HepG2 (cell line): ENCODE data around the gene CTRL. TPM values are rescaled to one million over a fixed set of nuclear protein-coding genes. Genes with fewer than 3 reads are reported as not detected.

ENCODE experiments used
- BCL6 ChIP-seq: IDR thresholded peaks from 2 replicates; pipeline ENCODE4 v1.6.1; 2016; ENCODE audit warnings: missing genetic modification reagents, missing compliant biosample characterization
- CCDC6 ChIP-seq: sonication (generic); formaldehyde crosslinking; IDR thresholded peaks from 2 replicates; pipeline ENCODE4 v1.8.1; 2022; ENCODE audit warnings: mild to moderate bottlenecking, missing genetic modification reagents, moderate library complexity
- DBP ChIP-seq: sonication (generic); formaldehyde crosslinking; IDR thresholded peaks from 2 replicates; pipeline ENCODE4 v1.4.0; 2020; ENCODE audit warnings: missing genetic modification reagents; ENCODE audit errors: not compliant biosample characterization
- ERF ChIP-seq: IDR thresholded peaks from 2 replicates; pipeline ENCODE4 v1.6.1; 2018; ENCODE audit warnings: missing biosample characterization, missing genetic modification reagents
- FUBP1 ChIP-seq: sonication (generic); formaldehyde crosslinking; IDR thresholded peaks from 2 replicates; pipeline ENCODE4 v1.5.1; 2020; ENCODE audit warnings: missing genetic modification reagents, mild to moderate bottlenecking, borderline replicate concordance
- HDAC2 ChIP-seq: sonication (generic); formaldehyde crosslinking; IDR thresholded peaks from 2 replicates; pipeline ENCODE4 v1.4.0; 2020; ENCODE audit warnings: missing genetic modification reagents
- HOXD1 ChIP-seq: sonication (generic); formaldehyde crosslinking; IDR thresholded peaks from 2 replicates; pipeline ENCODE4 v1.5.0; 2020; ENCODE audit warnings: missing genetic modification reagents
- RELA ChIP-seq: sonication (generic); formaldehyde crosslinking; IDR thresholded peaks from 2 replicates; pipeline ENCODE4 v1.4.0; 2020; ENCODE audit warnings: missing genetic modification reagents
- REPIN1 ChIP-seq: sonication (generic); formaldehyde crosslinking; IDR thresholded peaks from 2 replicates; pipeline ENCODE4 v1.8.0; 2022; ENCODE audit warnings: missing genetic modification reagents, low read depth, mild to moderate bottlenecking, borderline replicate concordance
- SMARCC2 ChIP-seq: fragments of 450-650 bp; IDR thresholded peaks from 2 replicates; pipeline ENCODE4 v1.6.1; 2017; ENCODE audit warnings: antibody characterized with exemption, mild to moderate bottlenecking
- SRF ChIP-seq: IDR thresholded peaks from 2 replicates; pipeline ENCODE4 v1.6.1; 2011; ENCODE audit warnings: mild to moderate bottlenecking, low read depth, low read length, moderate library complexity
- YY1 ChIP-seq: IDR thresholded peaks from 2 replicates; pipeline ENCODE4 v1.6.1; 2011; ENCODE audit warnings: low read length, low read depth, moderate library complexity, mild to moderate bottlenecking; ENCODE audit not compliant: insufficient read depth, insufficient replicate concordance
- ZBTB1 ChIP-seq: sonication (generic); formaldehyde crosslinking; IDR thresholded peaks from 2 replicates; pipeline ENCODE4 v1.4.0; 2020; ENCODE audit warnings: missing genetic modification reagents, borderline replicate concordance
- ZFP36 ChIP-seq: fragments of 150-350 bp; IDR thresholded peaks from 2 replicates; pipeline ENCODE4 v1.6.1; 2018; ENCODE audit warnings: borderline replicate concordance, low read length, low read depth; ENCODE audit not compliant: partially characterized antibody
- ZMAT3 ChIP-seq: sonication (generic); formaldehyde crosslinking; conservative IDR thresholded peaks from 2 replicates; pipeline ENCODE4 v1.7.0; 2021; ENCODE audit warnings: missing genetic modification reagents
- ZNF180 ChIP-seq: sonication (generic); formaldehyde crosslinking; IDR thresholded peaks from 2 replicates; pipeline ENCODE4 v1.4.0; 2020; ENCODE audit warnings: low read depth, missing genetic modification reagents, borderline replicate concordance
- ZNF326 ChIP-seq: sonication (generic); formaldehyde crosslinking; IDR thresholded peaks from 2 replicates; pipeline ENCODE4 v1.4.0; 2020; ENCODE audit warnings: missing genetic modification reagents, borderline replicate concordance
- ZNF34 ChIP-seq: sonication (generic); formaldehyde crosslinking; IDR thresholded peaks from 2 replicates; pipeline ENCODE4 v1.4.0; 2020; ENCODE audit warnings: mild to moderate bottlenecking, missing genetic modification reagents, borderline replicate concordance
- ZNF552 ChIP-seq: sonication (generic); formaldehyde crosslinking; IDR thresholded peaks from 2 replicates; pipeline ENCODE4 v1.9.0; 2022; ENCODE audit warnings: missing genetic modification reagents, mild to moderate bottlenecking, borderline replicate concordance
- ZNF784 ChIP-seq: sonication (generic); formaldehyde crosslinking; IDR thresholded peaks from 2 replicates; pipeline ENCODE4 v1.5.1; 2020; ENCODE audit warnings: missing genetic modification reagents, mild to moderate bottlenecking, borderline replicate concordance
- polyA plus RNA-seq, 8 experiments: library from polyadenylated mRNA; depleted of rRNA in 3 of 8; stranded (reverse) in 7 of 8; unstranded in 1 of 8; fragments of >200 nt; fragmentation: Illumina TruSeq in 4 of 8; extraction: Trizol in 4 of 8; gene quantifications; 2 replicates each; pipeline versions ENCODE4 v1.2.1 to v1.2.3, GENCODE V29; 2011 to 2016; ENCODE audit warnings: low read depth in 4 of 8, missing spikeins in 1 of 8, mixed read lengths in 1 of 8; ENCODE audit not compliant: insufficient read depth in 1 of 8
- total RNA-seq, 5 experiments: library from RNA; depleted of rRNA; stranded (reverse); fragments of >200 nt; fragmentation: Illumina TruSeq; extraction: Trizol; gene quantifications; 2 replicates each; pipeline ENCODE4 v1.2.3, GENCODE V29; 2016; ENCODE audit warnings: low read depth in 1 of 5

Gene CTRL
- total and polyA plus RNA-seq, 2 of the 13 experiments (the other 11 are each of a cell fraction or from before 2014, with no cell fraction given) = 1.9 to 2.7 TPM

- TF ChIP-seq ZNF784 (CRISPR knock-in tag) = no peak
- TF ChIP-seq CCDC6 (CRISPR knock-in tag) = no peak
- no peak for TF ChIP-seq ZNF180 (CRISPR knock-in tag)
- TF ChIP-seq ZNF326 (CRISPR knock-in tag) = no peak
- TF ChIP-seq ZNF34 (CRISPR knock-in tag) = no peak; the same call in 1 of the 2 replicates
- TF ChIP-seq YY1 = peak; percentile 55
- TF ChIP-seq HOXD1 (CRISPR knock-in tag) = no peak
- peak; percentile 69 for TF ChIP-seq SRF
- no peak for TF ChIP-seq FUBP1 (CRISPR knock-in tag)
- no peak for TF ChIP-seq ZBTB1 (CRISPR knock-in tag)
- TF ChIP-seq SMARCC2 = no peak
- no peak; the same call in 1 of the 2 replicates for TF ChIP-seq ZNF552 (CRISPR knock-in tag)
- peak; percentile 72 for TF ChIP-seq HDAC2 (CRISPR knock-in tag)
- no peak for TF ChIP-seq DBP (CRISPR knock-in tag)
- TF ChIP-seq ZFP36 = no peak
- peak; percentile 15; the same call in 1 of the 2 replicates for TF ChIP-seq BCL6
- no peak; the same call in none of the 2 replicates for TF ChIP-seq REPIN1 (CRISPR knock-in tag)
- TF ChIP-seq ERF (CRISPR knock-in tag) = peak; percentile 83
- TF ChIP-seq RELA (CRISPR knock-in tag) = no peak; the same call in 1 of the 2 replicates
- TF ChIP-seq ZMAT3 (CRISPR knock-in tag) = no peak; the same call in 1 of the 2 replicates
Measured at GRCh38 chr16:67943619-67944504, 12.2 kb upstream of the CTRL start, which contains the start of gene LCAT (continued).
